ENCODE data around the gene RAB36. TPM values are rescaled to one million over a fixed set of nuclear protein-coding genes. Genes with fewer than 3 reads are reported as not detected.

Gene RAB36
- total and polyA plus RNA-seq, 4 donors = 0.22 to 0.56 (median 0.37) TPM

DNA sequence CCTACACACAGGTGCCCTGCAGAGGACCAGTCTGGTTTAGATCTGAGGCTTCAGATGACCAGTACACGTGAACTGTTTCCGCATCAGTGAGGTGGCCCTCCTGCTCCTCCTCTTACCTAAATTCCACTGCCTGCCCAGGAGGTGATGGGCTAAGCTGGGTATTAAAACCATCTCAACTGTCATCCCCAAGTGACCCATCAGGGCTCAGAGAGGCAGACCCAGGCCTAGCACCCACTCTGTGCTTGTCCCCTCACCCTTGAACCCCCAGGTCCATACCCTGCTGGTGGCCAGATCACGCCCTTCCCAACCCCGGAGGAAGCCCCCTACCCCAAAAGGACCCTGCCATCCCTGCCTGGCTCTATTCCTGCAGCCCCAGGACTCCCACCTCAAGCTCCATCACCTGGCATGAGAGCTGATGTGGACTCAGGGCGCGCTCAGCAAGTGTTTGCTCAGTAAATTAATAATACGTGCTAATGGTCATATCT is 24.8 kb upstream of the RAB36 start:
- Histone ChIP-seq H3K27me3 (ENCODE audit: control insufficient read depth in 4 of 4, insufficient read depth in 4 of 4, low read length in 3 of 4) (no peaks in the 10 kb centered on the region), H3K36me3 (ENCODE audit: control insufficient read depth in 4 of 4, insufficient read depth in 3 of 4, low read depth in 1 of 4, low read length in 3 of 4) (no peaks in the 10 kb centered on the region), H3K27ac (ENCODE audit: low read depth in 1 of 2, low read length in 2 of 2) (no peak overlapping the region), H3K9ac (ENCODE audit: low read depth in 1 of 2, low read length in 2 of 2) (no peak overlapping the region), H3K4me1 (ENCODE audit: control insufficient read depth in 4 of 4, insufficient read depth in 4 of 4, low read length in 3 of 4) (peaks cover 0 to 4% (median 0%) of the 10 kb centered on the region in 4 donors), H3K9me3 (ENCODE audit: control insufficient read depth in 4 of 4, low read length in 3 of 4) (no peaks in the 10 kb centered on the region), H3K4me3 (ENCODE audit: low read depth in 1 of 3, low read length in 3 of 3) (no peak overlapping the region)
- no peak for DNase-seq (ENCODE audit: low spot score)
- WGBS = 96% methylated on average over 7 of the region's 7 CpGs
- TF ChIP-seq YY1 (IDR thresholded peaks at IDR 0.05) = no peak
- TF ChIP-seq, protein P1, sequence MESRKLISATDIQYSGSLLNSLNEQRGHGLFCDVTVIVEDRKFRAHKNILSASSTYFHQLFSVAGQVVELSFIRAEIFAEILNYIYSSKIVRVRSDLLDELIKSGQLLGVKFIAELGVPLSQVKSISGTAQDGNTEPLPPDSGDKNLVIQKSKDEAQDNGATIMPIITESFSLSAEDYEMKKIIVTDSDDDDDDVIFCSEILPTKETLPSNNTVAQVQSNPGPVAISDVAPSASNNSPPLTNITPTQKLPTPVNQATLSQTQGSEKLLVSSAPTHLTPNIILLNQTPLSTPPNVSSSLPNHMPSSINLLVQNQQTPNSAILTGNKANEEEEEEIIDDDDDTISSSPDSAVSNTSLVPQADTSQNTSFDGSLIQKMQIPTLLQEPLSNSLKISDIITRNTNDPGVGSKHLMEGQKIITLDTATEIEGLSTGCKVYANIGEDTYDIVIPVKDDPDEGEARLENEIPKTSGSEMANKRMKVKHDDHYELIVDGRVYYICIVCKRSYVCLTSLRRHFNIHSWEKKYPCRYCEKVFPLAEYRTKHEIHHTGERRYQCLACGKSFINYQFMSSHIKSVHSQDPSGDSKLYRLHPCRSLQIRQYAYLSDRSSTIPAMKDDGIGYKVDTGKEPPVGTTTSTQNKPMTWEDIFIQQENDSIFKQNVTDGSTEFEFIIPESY (IDR thresholded peaks at IDR 0.05) = no peak
- TF ChIP-seq RXRA (IDR thresholded peaks at IDR 0.05) = no peak
- no peak for TF ChIP-seq RAD21 (IDR thresholded peaks at IDR 0.05)
- TF ChIP-seq FOXA2 (IDR thresholded peaks at IDR 0.05) = no peak
- no peak for TF ChIP-seq SP1 (IDR thresholded peaks at IDR 0.05)
- TF ChIP-seq FOXA1 (IDR thresholded peaks at IDR 0.05) = no peak
- TF ChIP-seq HNF4G (IDR thresholded peaks at IDR 0.05) = no peak
- TF ChIP-seq, protein P2, sequence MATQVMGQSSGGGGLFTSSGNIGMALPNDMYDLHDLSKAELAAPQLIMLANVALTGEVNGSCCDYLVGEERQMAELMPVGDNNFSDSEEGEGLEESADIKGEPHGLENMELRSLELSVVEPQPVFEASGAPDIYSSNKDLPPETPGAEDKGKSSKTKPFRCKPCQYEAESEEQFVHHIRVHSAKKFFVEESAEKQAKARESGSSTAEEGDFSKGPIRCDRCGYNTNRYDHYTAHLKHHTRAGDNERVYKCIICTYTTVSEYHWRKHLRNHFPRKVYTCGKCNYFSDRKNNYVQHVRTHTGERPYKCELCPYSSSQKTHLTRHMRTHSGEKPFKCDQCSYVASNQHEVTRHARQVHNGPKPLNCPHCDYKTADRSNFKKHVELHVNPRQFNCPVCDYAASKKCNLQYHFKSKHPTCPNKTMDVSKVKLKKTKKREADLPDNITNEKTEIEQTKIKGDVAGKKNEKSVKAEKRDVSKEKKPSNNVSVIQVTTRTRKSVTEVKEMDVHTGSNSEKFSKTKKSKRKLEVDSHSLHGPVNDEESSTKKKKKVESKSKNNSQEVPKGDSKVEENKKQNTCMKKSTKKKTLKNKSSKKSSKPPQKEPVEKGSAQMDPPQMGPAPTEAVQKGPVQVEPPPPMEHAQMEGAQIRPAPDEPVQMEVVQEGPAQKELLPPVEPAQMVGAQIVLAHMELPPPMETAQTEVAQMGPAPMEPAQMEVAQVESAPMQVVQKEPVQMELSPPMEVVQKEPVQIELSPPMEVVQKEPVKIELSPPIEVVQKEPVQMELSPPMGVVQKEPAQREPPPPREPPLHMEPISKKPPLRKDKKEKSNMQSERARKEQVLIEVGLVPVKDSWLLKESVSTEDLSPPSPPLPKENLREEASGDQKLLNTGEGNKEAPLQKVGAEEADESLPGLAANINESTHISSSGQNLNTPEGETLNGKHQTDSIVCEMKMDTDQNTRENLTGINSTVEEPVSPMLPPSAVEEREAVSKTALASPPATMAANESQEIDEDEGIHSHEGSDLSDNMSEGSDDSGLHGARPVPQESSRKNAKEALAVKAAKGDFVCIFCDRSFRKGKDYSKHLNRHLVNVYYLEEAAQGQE (IDR thresholded peaks at IDR 0.05) = no peak
- TF ChIP-seq JUND (IDR thresholded peaks at IDR 0.05) = no peak
- TF ChIP-seq, protein P3, sequence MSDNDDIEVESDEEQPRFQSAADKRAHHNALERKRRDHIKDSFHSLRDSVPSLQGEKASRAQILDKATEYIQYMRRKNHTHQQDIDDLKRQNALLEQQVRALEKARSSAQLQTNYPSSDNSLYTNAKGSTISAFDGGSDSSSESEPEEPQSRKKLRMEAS (IDR thresholded peaks at IDR 0.05) = no peak
- TF ChIP-seq GABPA (IDR thresholded peaks at IDR 0.05 in 1 of 2, conservative IDR thresholded peaks at IDR 0.05 in 1 of 2) = no peak
- no peak for TF ChIP-seq EGR1 (IDR thresholded peaks at IDR 0.05; ENCODE audit: low read depth in 2 of 2)
- TF ChIP-seq TAF1 (conservative IDR thresholded peaks at IDR 0.05) = no peak
- no peak for TF ChIP-seq HNF4A (conservative IDR thresholded peaks at IDR 0.05)
- TF ChIP-seq, protein P4, sequence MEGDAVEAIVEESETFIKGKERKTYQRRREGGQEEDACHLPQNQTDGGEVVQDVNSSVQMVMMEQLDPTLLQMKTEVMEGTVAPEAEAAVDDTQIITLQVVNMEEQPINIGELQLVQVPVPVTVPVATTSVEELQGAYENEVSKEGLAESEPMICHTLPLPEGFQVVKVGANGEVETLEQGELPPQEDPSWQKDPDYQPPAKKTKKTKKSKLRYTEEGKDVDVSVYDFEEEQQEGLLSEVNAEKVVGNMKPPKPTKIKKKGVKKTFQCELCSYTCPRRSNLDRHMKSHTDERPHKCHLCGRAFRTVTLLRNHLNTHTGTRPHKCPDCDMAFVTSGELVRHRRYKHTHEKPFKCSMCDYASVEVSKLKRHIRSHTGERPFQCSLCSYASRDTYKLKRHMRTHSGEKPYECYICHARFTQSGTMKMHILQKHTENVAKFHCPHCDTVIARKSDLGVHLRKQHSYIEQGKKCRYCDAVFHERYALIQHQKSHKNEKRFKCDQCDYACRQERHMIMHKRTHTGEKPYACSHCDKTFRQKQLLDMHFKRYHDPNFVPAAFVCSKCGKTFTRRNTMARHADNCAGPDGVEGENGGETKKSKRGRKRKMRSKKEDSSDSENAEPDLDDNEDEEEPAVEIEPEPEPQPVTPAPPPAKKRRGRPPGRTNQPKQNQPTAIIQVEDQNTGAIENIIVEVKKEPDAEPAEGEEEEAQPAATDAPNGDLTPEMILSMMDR (IDR thresholded peaks at IDR 0.05; ENCODE audit: low read depth, low read length, missing input control) = no peak
- TF ChIP-seq, protein P5, sequence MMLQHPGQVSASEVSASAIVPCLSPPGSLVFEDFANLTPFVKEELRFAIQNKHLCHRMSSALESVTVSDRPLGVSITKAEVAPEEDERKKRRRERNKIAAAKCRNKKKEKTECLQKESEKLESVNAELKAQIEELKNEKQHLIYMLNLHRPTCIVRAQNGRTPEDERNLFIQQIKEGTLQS (IDR thresholded peaks at IDR 0.05) = no peak
- no peak for TF ChIP-seq NR2F2 (IDR thresholded peaks at IDR 0.05)

Data from liver (tissue), 9 donors.